Smooth muscle cell (in vitro differentiated cells): ENCODE data around the gene WWC2. TPM values are rescaled to one million over a fixed set of nuclear protein-coding genes. Genes with fewer than 3 reads are reported as not detected.
"Not testable (repeated sequence)": the region's sequence is repeated elsewhere in the genome, so short reads cannot be mapped to it uniquely, and the experiment has no call there.

Experiments used
- DNase-seq: peaks from one replicate; lab custom pipeline; 2025; ENCODE audit not compliant: unreplicated experiment; lab: John Stamatoyannopoulos, UW
- H2AFZ ChIP-seq: fragments of 200-600 bp; sonication (generic); 2 replicates; pipeline ENCODE4 v1.6.0; 2016; ENCODE audit warnings: antibody characterized with exemption, low read depth, mild to moderate bottlenecking
- H3F3A ChIP-seq: fragments of 200-600 bp; sonication (generic); 2 replicates; pipeline ENCODE4 v1.6.0; 2017; ENCODE audit warnings: antibody characterized with exemption, low read depth
- H3K27ac ChIP-seq: fragments of 200-600 bp; sonication (generic); 2 replicates; pipeline ENCODE4 v1.5.1; 2016; ENCODE audit warnings: low read depth, mild to moderate bottlenecking
- H3K27me3 ChIP-seq: fragments of 200-600 bp; sonication (generic); 2 replicates; pipeline ENCODE4 v1.6.1; 2016; ENCODE audit warnings: low read depth, mild to moderate bottlenecking
- H3K36me3 ChIP-seq: fragments of 200-600 bp; sonication (generic); 2 replicates; pipeline ENCODE4 v1.5.1; 2016; ENCODE audit warnings: low read depth
- H3K4me1 ChIP-seq: fragments of 200-600 bp; sonication (generic); 2 replicates; pipeline ENCODE4 v1.5.1; 2016; ENCODE audit warnings: low read depth
- H3K4me2 ChIP-seq: fragments of 200-600 bp; sonication (generic); 2 replicates; pipeline ENCODE4 v1.6.0; 2016; ENCODE audit warnings: mild to moderate bottlenecking
- H3K4me3 ChIP-seq: fragments of 200-600 bp; sonication (generic); 2 replicates; pipeline ENCODE4 v1.5.1; 2016; ENCODE audit warnings: mild to moderate bottlenecking
- H3K79me2 ChIP-seq: fragments of 200-600 bp; sonication (generic); 2 replicates; pipeline ENCODE4 v1.6.0; 2016; ENCODE audit warnings: low read depth, mild to moderate bottlenecking
- H3K9ac ChIP-seq: fragments of 200-600 bp; sonication (generic); 2 replicates; pipeline ENCODE4 v1.6.0; 2016; ENCODE audit warnings: low read depth
- H3K9me3 ChIP-seq: fragments of 200-600 bp; sonication (generic); replicated peaks from 2 replicates; pipeline ENCODE4 v1.5.1; 2016; ENCODE audit warnings: low read depth
- H4K20me1 ChIP-seq: fragments of 200-600 bp; sonication (generic); 2 replicates; pipeline ENCODE4 v1.6.0; 2016; ENCODE audit warnings: low read depth
- CTCF ChIP-seq: fragments of 200-600 bp; sonication (generic); IDR thresholded peaks from 2 replicates; pipeline ENCODE4 v1.5.1; 2017; ENCODE audit warnings: borderline replicate concordance, mild to moderate bottlenecking, antibody characterized with exemption; ENCODE audit not compliant: insufficient read depth, poor library complexity, severe bottlenecking
- WGBS: methylation state at CpG from one replicate; pipeline ENCODE4 v1.1.7; 2016; ENCODE audit warnings: low lambda C conversion rate; 5-methylcytosine and 5-hydroxymethylcytosine counted together
- polyA plus RNA-seq: library from polyadenylated mRNA; unstranded; fragments of >200 nt; fragmentation: Nextera tagmentation; extraction: Ambion mirVana; gene quantifications from 2 replicates; pipeline ENCODE4 v1.2.1, GENCODE V29; 2016
- total RNA-seq: library from RNA; depleted of rRNA; stranded (reverse); fragments of >200 nt; gene quantifications from 2 replicates; pipeline ENCODE4 v1.2.3, GENCODE V29; 2014

The WWC2 gene
- total and polyA plus RNA-seq, 2 experiments from 2014 or later: 11.2 to 13.5 TPM

GRCh38 chr4:183324619-183325018 lies 225.6 kb downstream of the WWC2 start:
- no peak overlapping the region for H2AFZ ChIP-seq
- no peak for DNase-seq
- no peak for TF ChIP-seq CTCF
- no peak overlapping the region for H3K4me3 ChIP-seq
- H4K20me1 ChIP-seq: no peaks in the 10 kb centered on the region
- no peaks in the 10 kb centered on the region for H3K36me3 ChIP-seq
- H3K9me3 ChIP-seq: no peaks in the 10 kb centered on the region
- over 99% methylated on average over 7 of the region's 7 CpGs for WGBS
- no peaks in the 10 kb centered on the region for H3K27me3 ChIP-seq
- H3K27ac ChIP-seq: no peak overlapping the region
- H3K79me2 ChIP-seq: no peaks in the 10 kb centered on the region
- no peak overlapping the region for H3K9ac ChIP-seq
- H3F3A ChIP-seq: no peaks in the 10 kb centered on the region
- H3K4me1 ChIP-seq: no peaks in the 10 kb centered on the region
- H3K4me2 ChIP-seq: no peak overlapping the region

- H2AFZ ChIP-seq, DNase-seq, H3F3A ChIP-seq, H3K36me3 ChIP-seq, H3K79me2 ChIP-seq, H3K4me3 ChIP-seq, H4K20me1 ChIP-seq, H3K4me2 ChIP-seq, H3K9ac ChIP-seq, H3K27ac ChIP-seq, H3K9me3 ChIP-seq, H3K27me3 ChIP-seq, H3K4me1 ChIP-seq: not testable (repeated sequence)
- WGBS: 93% methylated on average over 6 of the region's 6 CpGs
Measured at GRCh38 chr4:183326387-183326786, 227.3 kb downstream of the WWC2 start.

- DNase-seq: no peak
- Histone ChIP-seq H2AFZ (no peak overlapping the region), H3K27ac (no peak overlapping the region), H3K36me3 (no peaks in the 10 kb centered on the region), H3F3A (no peaks in the 10 kb centered on the region), H3K9me3 (no peaks in the 10 kb centered on the region), H4K20me1 (no peaks in the 10 kb centered on the region), H3K9ac (no peak overlapping the region), H3K4me2 (no peak overlapping the region), H3K27me3 (no peaks in the 10 kb centered on the region), H3K79me2 (no peaks in the 10 kb centered on the region), H3K4me1 (no peaks in the 10 kb centered on the region), H3K4me3 (no peak overlapping the region)
- no peak for TF ChIP-seq CTCF
- WGBS: 63% methylated on average over 2 of the region's 2 CpGs
Measured at GRCh38 chr4:183326853-183327252, 227.8 kb downstream of the WWC2 start.

- TF ChIP-seq CTCF: no peak
- H3K9ac ChIP-seq: no peak overlapping the region
- no peak overlapping the region for H3K4me3 ChIP-seq
- no peak for DNase-seq
- no peaks in the 10 kb centered on the region for H3F3A ChIP-seq
- H3K4me1 ChIP-seq: no peaks in the 10 kb centered on the region
- H3K4me2 ChIP-seq: no peak overlapping the region
- H4K20me1 ChIP-seq: no peaks in the 10 kb centered on the region
- H3K9me3 ChIP-seq: no peaks in the 10 kb centered on the region
- H2AFZ ChIP-seq: no peak overlapping the region
- H3K79me2 ChIP-seq: no peaks in the 10 kb centered on the region
- H3K27me3 ChIP-seq: no peaks in the 10 kb centered on the region
- H3K36me3 ChIP-seq: no peaks in the 10 kb centered on the region
- H3K27ac ChIP-seq: no peak overlapping the region
- WGBS: 95% methylated on average over 7 of the region's 7 CpGs
Measured at GRCh38 chr4:183327827-183328226, 228.8 kb downstream of the WWC2 start.
